HG02840 (cell line): ENCODE data around the gene USH2A.

Experiments used
- ATAC-seq: cut with Tn5 transposase; IDR thresholded peaks from one replicate; pipeline ENCODE4 v1.9.1; 2021; ENCODE audit warnings: mild to moderate bottlenecking, moderate library complexity, moderate number of reproducible peaks; ENCODE audit not compliant: unreplicated experiment, low FRiP score

USH2A gene

DNA sequence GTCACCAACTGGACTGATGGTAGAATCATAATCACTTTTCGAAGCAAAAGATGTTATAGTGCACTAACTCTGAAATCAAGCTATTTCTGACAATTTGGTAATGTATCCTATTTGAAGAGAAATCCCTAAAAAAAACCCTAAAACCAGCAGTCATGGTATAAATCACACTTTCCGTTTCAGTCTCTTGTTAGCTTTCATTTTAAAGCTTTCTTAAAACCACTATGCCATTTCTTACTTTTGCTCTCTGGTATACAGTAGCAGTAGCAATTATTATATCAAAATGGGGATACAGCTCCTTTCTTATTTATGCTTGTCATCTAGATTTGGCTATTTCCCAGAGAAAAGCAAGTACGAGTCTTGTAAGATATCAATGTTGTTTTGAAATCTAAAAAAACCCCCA is 532.8 kb downstream of the USH2A start:
- no peak for ATAC-seq

DNA sequence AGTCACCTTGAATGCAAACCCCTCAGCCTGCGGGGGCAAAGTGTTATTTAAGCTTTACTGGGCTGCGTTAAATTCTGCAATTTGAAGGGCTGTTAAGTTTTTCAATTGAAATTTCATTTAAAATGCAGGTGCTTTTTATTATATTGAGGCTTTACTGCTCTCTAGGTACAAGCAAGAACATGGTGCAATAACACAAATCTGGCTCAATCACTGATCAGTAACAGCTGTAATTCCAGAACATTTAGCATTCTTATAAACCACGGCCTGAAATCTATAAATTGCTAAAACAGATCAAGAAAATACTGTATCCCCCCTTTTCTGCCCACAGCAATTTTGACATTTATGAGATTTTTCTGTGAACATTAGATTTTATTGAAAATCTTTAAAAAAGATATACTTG is 533.4 kb downstream of the USH2A start:
- ATAC-seq = no peak

DNA sequence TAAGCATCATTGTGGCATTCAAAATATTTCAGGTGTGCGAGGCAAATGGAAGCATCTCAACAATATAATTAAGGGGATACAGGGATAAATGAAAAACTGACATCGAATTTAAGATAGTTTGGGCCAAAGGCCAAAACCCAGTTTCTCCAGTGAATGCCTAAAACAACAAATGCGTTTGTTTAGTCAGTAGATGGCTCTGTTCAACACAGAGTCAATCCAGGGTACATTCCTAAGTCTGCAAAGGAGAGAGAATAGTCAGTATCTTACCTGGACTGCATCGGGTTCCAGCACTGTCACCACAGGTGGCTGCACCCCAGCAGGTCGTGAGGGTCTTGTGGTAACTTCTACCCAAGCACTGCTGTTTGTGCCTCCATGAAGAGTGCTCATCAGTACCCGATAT is 535.1 kb downstream of the USH2A start:
- no peak for ATAC-seq

DNA sequence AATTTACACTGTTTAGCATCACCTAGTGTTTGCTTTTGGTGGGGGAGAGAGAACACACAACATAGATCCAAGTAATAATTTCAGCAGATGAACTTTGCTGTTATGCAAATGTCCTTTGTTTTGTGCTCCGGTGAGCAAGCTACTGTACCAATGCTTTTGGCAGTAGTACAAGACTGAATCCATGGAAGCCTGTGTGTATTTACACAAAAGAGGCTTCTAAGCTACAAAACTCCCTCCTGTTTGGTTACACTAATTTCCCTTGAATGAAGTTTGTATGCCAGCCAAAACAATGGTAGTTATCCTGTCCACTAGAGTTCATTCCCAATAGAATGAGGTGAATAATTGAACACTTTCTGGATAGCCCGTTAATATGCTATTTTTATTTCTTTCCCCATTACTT is 535.6 kb downstream of the USH2A start:
- no peak for ATAC-seq

DNA sequence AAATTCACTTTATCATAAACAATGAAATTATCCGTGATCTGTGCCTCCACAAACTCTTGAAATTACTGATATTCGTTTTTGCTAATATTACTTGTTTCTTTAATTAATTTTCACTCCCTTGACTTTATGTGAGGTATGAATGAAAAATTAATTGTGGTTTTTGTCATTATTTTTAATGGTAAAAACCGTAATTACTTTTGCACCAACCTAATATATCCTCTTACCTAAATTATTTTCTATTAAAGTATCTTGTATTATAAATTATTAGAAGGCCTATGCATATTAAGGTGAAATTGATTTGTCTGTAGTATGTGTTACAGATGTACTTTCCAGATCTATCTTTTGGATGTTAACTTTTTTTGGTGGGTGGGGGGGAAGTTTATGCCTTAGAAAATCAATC is 540.2 kb downstream of the USH2A start:
- ATAC-seq = no peak

DNA sequence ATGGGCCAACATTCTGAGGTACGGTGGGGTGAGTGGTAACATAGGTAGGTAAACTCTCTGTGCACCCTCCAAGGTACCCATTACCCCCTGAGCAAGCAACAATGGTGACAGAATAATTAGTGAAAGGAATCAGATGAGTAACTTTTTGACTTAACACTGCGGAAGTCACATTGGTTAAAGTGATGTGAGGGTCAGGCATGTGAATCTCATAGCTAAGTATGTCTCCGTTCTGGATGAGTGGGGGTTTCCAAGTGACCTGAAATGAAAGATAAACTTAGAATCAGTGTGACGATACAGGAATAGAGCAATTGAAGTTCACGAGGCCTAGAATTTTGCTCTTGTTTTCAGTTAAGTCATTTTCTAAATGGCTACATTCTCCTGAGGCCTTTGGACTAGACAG is 544.4 kb downstream of the USH2A start:
- no peak for ATAC-seq

DNA sequence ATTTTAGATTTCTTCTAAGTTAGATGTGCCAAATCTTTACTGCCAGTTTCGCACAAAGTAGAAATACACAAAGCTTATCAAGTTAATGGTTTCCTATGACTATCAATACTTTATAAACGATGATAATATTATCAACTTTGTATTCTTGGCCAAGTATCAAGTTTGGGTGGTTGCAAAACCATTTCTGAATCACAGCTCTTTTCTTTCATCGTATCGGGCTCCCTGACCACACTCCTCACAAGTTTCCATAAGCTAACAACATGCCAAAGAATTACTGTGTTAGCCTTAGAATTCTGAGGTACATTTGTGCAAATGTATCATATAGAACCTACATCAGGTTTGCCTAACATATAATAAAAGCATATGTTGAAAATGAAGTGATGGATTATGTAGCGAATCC is 545.1 kb downstream of the USH2A start:
- ATAC-seq = no peak

DNA sequence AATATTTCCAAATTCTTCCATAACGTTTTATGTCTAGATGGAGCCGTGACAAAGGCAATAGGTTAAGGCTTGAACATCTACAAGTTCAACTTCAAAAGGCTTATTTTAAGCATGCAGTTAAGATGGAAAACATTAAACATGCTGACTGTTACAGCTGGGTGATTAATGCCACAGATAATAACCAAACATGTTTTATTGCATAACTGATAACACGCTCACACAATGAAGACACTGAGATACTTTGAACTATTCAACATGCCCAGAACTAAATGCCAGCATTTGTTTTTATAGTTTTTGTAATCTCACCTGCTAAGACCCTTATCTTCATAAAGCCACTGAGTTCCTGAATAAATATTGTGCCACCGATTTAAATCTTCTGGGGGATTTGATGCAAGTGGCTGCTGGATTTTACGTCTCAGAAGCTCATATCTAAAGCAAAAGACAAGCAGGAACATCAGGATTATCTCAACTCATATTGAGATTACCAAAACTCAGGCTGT is 545.7 kb downstream of the USH2A start:
- ATAC-seq = no peak

DNA sequence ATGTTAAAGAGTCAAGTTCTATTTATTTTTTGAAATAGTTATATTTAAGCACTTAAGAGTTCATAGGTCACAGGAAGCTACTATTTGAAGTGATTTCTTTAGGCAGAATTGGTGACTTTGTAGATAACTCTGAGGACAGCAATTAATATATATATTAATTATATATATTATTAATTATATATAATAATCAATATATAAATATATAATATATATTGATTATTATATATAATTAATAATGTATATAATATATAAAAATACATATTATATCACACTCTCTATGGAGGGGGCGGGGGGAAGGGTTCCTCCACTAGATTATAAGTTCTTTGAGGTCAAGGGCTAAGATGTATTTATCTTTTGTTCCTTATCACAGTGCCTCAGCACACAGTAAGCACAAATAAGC is 547.5 kb downstream of the USH2A start:
- ATAC-seq = no peak

DNA sequence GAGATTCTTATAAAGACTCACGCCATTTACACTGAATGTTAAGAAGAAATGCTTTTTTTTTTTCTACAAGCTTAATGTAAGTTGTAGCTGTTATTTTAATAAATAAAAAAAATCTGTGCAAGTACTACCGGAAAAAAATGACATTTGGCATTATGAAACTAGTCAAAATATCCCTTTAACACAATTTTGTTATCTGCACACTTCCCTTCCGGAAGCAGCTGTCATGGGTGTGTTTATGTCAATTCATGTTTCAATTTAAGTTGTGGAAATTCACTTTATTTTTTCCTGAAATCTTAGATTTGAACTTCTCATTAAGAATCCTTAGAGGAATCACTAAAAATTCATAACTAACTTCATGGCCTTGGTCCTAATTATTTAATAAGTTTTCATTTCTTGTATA is 548.0 kb downstream of the USH2A start:
- no peak for ATAC-seq

DNA sequence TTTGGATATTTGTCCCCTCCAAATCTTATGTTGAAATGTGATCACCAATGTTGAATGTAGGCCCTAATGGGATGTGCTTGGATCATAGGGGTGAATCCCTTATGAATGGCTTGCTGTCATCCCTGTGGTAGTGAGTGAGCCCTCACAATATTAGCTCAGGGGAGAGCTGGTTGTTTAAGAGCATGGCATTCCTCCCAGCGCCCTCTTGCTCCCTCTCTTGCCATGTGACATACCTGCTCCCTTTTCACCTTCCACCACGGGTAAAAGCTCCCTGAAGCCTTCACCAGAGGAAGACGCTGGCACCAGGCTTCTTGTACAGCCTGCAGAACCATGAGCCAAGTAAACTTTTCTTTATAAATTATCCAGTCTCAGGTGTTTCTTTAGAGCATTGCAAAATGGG is 550.6 kb downstream of the USH2A start:
- no peak for ATAC-seq

DNA sequence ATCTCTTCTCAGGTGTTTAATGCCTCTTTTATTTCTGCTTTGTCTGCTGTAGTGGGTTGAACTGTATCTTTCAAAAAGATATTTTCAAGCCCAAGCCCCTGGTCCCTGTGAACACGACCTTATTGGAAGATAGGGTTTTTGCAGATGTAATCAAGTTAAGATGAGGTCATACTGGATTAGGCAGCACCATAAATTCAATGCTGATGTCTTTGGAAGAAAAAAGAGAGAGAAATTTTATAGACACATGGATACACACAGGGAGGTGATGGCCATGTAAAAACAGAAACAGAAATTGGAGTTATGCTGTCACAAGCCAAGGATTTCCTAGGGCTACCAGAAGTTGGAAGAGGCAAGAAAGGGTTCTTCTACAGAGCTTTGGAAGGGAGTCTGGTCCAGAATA is 554.7 kb downstream of the USH2A start:
- ATAC-seq = no peak

DNA sequence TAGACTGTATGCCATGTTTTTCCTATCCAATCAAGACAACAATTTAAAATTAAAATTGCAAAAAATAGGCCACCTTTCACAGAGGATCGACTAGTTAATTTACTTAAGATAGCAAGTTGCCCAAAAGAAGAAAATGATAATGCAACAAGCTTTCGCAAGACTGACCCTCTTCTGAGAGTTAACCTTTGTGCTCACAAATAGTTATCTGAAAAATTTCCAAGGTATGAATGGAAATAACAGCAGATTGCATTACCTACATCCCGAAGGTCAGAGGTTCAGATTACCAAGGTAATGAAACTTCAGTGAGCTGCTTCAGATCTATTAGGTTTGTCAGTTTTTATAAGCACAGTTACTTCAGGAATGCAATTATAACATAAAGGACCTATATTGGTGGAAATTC is 558.2 kb downstream of the USH2A start:
- ATAC-seq = no peak

DNA sequence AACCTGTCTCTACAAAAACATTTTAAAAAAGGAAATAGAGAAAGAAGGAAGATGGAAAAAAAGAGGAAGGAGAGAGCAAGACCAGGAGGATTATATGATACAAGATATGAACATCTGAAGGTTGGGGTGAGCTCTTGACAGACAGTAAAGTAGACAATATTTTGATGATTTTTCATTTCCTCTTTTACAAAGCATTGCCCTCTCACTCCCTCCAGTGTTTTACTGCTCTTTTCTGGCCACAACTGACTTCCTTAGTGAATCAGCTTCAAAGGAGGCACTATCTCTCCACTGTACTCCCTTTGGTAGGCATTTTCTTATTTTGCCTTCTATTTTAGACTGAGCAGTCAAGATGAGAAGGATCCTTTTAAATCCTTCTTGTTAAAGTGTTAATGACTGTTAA is 559.5 kb downstream of the USH2A start:
- ATAC-seq = no peak

DNA sequence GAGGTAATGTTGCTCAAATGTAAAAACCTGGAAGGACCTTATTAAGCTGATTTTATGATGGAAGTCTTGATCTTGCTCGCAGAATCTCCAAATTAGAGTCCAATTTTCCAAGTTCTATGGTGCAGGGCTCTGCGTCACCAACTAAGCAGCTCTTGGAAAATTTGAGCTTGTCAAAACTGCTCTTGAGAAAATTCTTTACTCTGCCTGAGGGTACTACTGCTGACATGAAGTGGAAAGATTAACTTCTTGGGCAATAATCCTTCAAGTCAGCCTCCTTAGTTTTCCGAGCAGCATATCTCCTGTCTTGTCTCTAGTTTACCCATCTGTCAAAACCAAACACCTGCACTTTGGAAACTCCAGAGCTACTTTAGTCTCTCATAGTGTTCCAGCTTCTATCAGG is 562.4 kb downstream of the USH2A start:
- no peak for ATAC-seq

DNA sequence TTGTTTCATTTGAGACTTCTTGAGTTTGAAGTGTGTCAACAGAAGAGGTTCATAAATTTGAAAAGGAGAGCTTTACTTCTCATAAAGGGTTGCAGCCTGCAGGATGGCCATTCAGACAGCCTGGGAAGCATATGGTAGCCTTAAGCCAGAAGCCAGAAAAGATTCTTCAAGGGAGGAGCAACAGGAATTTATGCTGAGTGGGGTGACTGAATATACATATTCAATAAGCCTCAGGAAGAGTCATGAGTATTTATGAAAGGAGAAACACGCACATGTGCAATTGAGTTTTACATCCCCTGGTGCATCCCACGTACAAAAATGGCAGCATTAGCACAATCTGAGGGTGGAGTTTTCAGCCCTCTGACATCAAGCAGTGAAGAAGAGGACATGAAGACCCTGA is 565.9 kb downstream of the USH2A start:
- ATAC-seq = no peak

DNA sequence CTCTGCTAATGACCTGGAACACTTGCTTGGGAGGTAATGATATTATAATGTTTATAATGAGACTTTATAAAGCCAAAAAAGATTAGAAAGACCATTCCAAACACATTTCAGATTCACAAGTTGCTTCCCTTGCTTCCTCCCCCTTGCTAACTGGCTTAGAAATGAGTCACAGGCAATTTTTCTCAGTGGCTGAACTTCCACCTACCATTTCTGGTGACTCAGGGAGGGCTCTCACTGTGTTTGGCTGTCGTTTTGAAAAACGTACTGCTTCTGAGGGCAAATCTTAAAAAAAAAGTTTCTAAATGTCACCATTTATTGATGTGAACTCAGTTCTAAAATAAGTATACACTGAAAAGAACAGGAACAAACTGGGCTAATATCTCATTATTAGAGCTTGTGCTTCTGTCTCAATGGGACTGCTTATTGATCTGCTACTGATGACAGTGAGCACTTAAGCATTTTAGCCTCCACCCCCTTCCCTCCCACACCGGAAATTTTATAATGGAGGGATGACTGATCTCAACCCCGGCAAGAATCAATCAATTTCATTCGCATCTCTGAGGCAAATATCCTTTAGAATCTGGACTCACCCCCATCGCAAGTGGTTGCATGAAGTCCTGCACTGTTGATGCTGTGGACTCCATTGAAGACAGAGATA is 577.9 kb downstream of the USH2A start:
- ATAC-seq = no peak

DNA sequence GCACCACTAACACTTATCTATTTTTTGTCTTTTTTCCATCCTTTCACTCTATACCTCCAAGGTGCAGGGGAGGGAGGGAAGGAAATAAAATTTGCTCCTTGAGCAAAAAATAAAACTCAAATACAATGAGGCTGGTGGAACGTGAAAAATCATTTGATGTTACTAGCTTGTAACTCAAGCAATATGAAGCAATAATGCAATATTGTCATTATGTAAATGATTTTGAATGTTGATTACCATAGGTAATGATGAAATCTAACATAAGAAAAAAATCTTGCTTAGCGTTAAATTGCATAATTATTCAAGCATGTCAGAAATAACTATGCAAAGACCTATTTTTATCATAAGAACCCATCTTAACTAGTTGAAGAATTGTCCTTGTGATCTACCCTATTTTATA is 578.5 kb downstream of the USH2A start:
- no peak for ATAC-seq

DNA sequence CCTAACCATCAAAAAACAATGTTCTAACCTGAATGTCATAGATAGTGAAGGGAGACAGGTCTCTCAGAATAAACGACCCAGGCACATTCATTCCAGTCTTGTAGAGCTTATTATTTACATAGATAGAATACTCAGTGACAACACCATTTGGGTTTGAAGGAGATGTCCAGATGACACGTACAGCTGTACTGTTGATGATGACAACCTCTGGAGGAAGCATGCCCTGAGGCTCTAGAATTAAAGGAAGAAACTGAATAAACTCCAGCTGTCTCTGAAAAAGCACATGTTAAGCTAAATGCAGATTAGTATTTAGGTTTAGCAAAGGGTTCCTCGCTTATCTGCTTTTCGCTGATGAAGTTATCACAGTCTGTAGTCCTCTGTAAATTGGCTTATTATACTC is 579.0 kb downstream of the USH2A start:
- ATAC-seq = no peak

DNA sequence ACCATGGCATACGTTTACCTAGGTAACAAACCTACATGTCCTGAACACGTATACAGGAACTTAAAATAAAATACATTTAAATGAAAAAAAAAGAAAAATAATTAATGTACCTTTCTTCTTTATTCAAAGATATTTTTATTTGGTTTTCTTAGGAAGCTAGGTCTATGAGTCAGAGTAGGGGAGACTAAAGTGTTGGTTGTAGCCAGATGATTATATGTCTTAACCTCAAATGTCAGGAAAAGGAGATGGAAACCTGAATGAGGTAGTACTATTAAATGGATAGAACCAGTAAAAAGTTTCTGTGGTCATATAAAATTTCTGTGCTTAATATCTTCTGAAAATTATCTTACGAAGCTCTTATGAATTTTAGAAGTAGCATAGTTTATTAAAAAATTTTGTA is 580.3 kb downstream of the USH2A start:
- no peak for ATAC-seq

DNA sequence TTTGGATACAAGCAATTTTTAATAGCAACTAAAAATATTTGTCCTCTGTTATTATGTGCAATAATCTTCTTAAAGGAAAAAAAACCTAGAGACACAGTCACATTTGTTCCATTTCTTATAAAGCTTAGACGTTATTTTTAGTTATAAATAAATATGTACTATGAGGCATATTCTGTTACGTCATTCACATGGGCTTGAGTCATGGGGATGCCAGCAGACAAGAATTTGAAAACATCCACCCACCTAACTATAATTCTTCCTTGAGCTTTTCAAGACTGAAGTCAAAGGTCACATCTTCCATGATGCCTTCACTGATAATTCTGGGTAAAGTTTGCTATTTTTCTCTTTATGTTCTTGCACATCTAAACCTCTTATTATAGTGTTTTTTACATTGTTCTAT is 587.3 kb downstream of the USH2A start:
- no peak for ATAC-seq

DNA sequence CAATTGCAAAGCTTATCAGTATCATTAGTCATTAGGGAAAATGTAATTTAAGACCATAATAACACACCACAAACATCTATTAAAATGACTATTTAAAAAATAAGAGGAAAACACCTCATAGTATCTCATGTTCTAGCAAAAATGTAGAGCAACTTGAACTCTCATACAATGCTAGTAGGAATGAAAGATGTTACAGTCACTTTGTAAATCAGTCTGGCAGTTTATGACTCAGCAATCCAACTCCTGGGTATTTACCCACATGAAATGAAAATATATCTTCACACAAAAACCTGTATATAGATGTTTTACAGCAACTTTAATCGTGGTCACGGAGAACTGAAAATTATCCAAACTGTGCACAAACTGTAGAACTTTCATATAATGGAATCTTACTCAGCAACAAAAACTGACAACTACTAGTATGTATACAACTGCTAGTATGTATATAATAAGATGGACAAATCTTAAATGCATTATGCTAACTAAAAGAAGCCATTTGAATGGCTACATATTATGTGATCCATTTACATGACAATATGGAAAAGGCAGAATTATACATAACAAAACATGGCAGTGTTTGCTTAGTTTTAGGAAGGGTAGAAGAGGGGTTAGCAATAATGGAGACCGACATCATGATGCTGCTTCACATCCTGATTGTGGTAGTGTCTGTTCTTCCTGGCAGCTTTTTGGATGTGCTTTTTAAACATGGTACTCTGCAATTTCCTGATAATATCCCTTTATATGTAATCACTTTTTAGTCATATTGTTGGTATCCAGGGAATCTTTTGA is 589.1 kb downstream of the USH2A start:
- no peak for ATAC-seq
